Tibial artery (tissue), 4 donors: ENCODE measurements around the gene PIN1.

Experiments
- DNase-seq, 2 donors: peaks; one replicate each; pipeline ENCODE4 v3.0.0-alpha.2; 2019
- H3K27ac ChIP-seq, 2 donors: fragments of 200-600 bp; sonication (generic) in 1 of 2; 1 replicate in 1 of 2; 2 replicates in 1 of 2; pipeline ENCODE4 v1.5.1; 2018 to 2019; ENCODE audit warnings: mild to moderate bottlenecking in 1 of 2
- H3K27me3 ChIP-seq, 2 donors: fragments of 200-600 bp; sonication (generic) in 1 of 2; one replicate each; pipeline versions ENCODE4 v1.5.1 to v1.6.0; 2016 to 2019
- H3K36me3 ChIP-seq, 3 donors: fragments of 200-600 bp; sonication (generic) in 2 of 3; one replicate each; pipeline ENCODE4 v1.5.1; 2016 to 2019; ENCODE audit warnings: mild to moderate bottlenecking in 2 of 3
- H3K4me1 ChIP-seq, 4 donors: fragments of 200-600 bp; sonication (generic) in 2 of 4; 1 replicate in 3 of 4; 2 replicates in 1 of 4; pipeline ENCODE4 v1.5.1; 2016 to 2019
- H3K4me3 ChIP-seq, 2 donors: fragments of 200-600 bp; sonication (generic) in 1 of 2; 1 replicate in 1 of 2; 2 replicates in 1 of 2; pipeline ENCODE4 v1.5.1; 2018 to 2019; ENCODE audit warnings: mild to moderate bottlenecking in 2 of 2
- H3K9me3 ChIP-seq, 3 donors: fragments of 200-600 bp; sonication (generic) in 1 of 3; one replicate each; pipeline ENCODE4 v1.5.1; 2016 to 2019
- intact Hi-C: fragments of 100-400 bp; cut with DNase I; formaldehyde crosslinking; loops from one replicate; pipeline ENCODE4 v1.15.0; 2023; ENCODE audit warnings: low total_unique reads
- TF ChIP-seq, protein P1 (sequence below), 2 experiments: fragments of 200-600 bp in 1 of 2; fragments of 450-650 bp in 1 of 2; IDR thresholded peaks; one replicate each; pipeline ENCODE4 v1.5.1; 2017 to 2019; ENCODE audit warnings: antibody characterized with exemption in 2 of 2, mild to moderate bottlenecking in 1 of 2, moderate library complexity in 1 of 2

PIN1 gene

GRCh38 chr19:9796113-9796773 is 38.9 kb upstream of the PIN1 start:
- no peaks in the 10 kb centered on the region for H3K36me3 ChIP-seq
- TF ChIP-seq, protein P1, sequence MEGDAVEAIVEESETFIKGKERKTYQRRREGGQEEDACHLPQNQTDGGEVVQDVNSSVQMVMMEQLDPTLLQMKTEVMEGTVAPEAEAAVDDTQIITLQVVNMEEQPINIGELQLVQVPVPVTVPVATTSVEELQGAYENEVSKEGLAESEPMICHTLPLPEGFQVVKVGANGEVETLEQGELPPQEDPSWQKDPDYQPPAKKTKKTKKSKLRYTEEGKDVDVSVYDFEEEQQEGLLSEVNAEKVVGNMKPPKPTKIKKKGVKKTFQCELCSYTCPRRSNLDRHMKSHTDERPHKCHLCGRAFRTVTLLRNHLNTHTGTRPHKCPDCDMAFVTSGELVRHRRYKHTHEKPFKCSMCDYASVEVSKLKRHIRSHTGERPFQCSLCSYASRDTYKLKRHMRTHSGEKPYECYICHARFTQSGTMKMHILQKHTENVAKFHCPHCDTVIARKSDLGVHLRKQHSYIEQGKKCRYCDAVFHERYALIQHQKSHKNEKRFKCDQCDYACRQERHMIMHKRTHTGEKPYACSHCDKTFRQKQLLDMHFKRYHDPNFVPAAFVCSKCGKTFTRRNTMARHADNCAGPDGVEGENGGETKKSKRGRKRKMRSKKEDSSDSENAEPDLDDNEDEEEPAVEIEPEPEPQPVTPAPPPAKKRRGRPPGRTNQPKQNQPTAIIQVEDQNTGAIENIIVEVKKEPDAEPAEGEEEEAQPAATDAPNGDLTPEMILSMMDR (IDR thresholded peaks at IDR 0.05): peak; percentile 76 to 83
- peak; percentile 87 to 90 for DNase-seq
- H3K27ac ChIP-seq: no peak overlapping the region
- intact Hi-C loops: loop anchor here (2.0 kb wide), 1 partner anchor 171 kb away; no protein-coding TSS in a partner anchor
- no peaks in the 10 kb centered on the region for H3K9me3 ChIP-seq
- H3K4me1 ChIP-seq: peaks cover 0 to 8% (median under 1%) of the 10 kb centered on the region in 4 donors
- no peak overlapping the region for H3K4me3 ChIP-seq
- H3K27me3 ChIP-seq: no peaks in the 10 kb centered on the region

- intact Hi-C loops: loop anchor here (2.0 kb wide), 1 partner anchor 173 kb away; no protein-coding TSS in a partner anchor
- Histone ChIP-seq H3K27me3 (no peaks in the 10 kb centered on the region), H3K27ac (no peak overlapping the region), H3K4me3 (no peak overlapping the region), H3K36me3 (no peaks in the 10 kb centered on the region), H3K9me3 (no peaks in the 10 kb centered on the region), H3K4me1 (peaks cover 0 to 5% (median 0%) of the 10 kb centered on the region in 4 donors)
- TF ChIP-seq, protein P1 (IDR thresholded peaks at IDR 0.05): no peak
- no peak for DNase-seq
Observed at GRCh38 chr19:9797871-9798270, 37.2 kb upstream of the PIN1 start.

DNA sequence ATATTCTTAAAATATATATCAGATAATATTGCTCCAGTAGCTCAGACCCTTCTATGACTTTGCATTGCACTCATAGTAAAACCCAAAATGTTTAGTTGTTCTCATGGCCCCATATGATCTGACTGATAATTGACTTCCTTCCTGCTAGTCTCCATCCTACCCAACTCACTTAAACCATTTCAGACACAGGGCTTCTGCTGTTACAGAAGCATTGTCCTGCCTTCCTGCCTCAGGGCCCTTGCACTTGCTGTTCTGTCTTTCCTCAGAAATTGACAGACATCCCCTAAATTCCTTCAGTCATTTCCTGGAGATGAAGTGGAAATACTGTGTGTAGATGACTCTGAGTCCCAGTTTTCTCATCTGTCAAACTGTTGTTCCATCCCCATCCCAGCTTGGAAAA is 36.0 kb upstream of the PIN1 start:
- no peak for DNase-seq
- Histone ChIP-seq H3K36me3 (no peaks in the 10 kb centered on the region), H3K27me3 (no peaks in the 10 kb centered on the region), H3K4me3 (no peak overlapping the region), H3K4me1 (no peaks in the 10 kb centered on the region), H3K9me3 (no peaks in the 10 kb centered on the region), H3K27ac (no peak overlapping the region)
- TF ChIP-seq, protein P1 (IDR thresholded peaks at IDR 0.05): no peak
- intact Hi-C loops: no loop called here

- Histone ChIP-seq H3K4me3 (no peak overlapping the region), H3K4me1 (no peaks in the 10 kb centered on the region), H3K27ac (no peak overlapping the region), H3K9me3 (no peaks in the 10 kb centered on the region), H3K27me3 (no peaks in the 10 kb centered on the region), H3K36me3 (peaks cover 0 to 12% (median 4%) of the 10 kb centered on the region in 3 donors)
- TF ChIP-seq, protein P1 (IDR thresholded peaks at IDR 0.05): no peak
- intact Hi-C loops: loop anchor here (10.0 kb wide), 1 partner anchor 597 kb away; no protein-coding TSS in a partner anchor
- DNase-seq: no peak
Observed at GRCh38 chr19:9801976-9802375, 33.1 kb upstream of the PIN1 start.

- DNase-seq: no peak
- Histone ChIP-seq H3K9me3 (no peaks in the 10 kb centered on the region), H3K27ac (no peak overlapping the region), H3K27me3 (no peaks in the 10 kb centered on the region), H3K4me1 (no peaks in the 10 kb centered on the region), H3K4me3 (no peak overlapping the region), H3K36me3 (peaks cover 37 to 58% (median 41%) of the 10 kb centered on the region in 3 donors)
- TF ChIP-seq, protein P1 (IDR thresholded peaks at IDR 0.05): no peak
- intact Hi-C loops: loop anchor here (10.0 kb wide), 1 partner anchor 602 kb away; no protein-coding TSS in a partner anchor
Observed at GRCh38 chr19:9806803-9807202, 28.3 kb upstream of the PIN1 start.
